ENCODE measurements around the gene TRABD2B.

TRABD2B gene

DNA sequence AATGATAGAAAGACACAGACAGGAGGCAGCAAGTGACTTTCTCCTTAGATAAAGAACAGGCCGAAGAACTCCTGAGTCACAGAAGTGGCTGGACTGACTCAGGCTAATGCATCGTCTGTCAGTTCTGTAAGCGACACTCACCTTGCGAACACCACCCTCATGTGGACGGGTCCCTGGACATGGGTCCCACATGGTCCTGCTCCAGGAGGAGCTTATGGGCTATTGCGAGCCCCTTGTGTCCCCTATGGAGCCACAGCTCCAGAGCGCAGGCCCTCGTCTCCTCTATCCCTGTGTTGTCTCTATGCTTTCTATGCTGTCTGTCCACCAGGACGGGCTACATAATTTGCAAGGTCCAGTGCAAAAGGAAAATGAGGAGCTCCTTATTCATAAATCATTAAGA lies 85.8 kb downstream of the TRABD2B start:
- no peak for DNase-seq (ENCODE audit: low read depth in 2 of 2)

DNA sequence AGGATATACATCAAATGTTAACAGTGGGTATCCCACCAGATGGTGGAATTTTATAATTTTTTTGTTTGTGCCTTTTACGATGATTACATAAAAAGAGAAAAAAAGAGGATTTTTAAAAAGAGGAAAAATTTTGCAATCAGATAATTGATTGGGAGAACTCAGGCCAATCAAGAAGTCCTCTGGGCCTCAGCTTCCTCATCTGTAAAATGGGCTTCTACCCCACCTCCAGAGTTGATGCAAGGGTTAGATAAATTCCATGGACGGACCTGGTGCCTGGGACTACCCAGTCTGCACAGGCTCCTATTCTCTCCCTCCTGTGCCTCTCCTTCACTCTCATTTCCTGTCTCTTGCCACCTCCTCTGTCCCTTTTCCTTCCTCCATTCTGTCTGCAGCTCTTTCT lies 88.9 kb downstream of the TRABD2B start:
- no peak for DNase-seq (ENCODE audit: low read depth in 2 of 2)

GRCh38 chr1:47907177-47907528 lies 90.0 kb downstream of the TRABD2B start:
- DNase-seq (ENCODE audit: low read depth in 2 of 2) = no peak

- no peak for DNase-seq (ENCODE audit: low read depth in 2 of 2)
These were observed 90.5 kb downstream of the TRABD2B start for GRCh38 chr1:47906527-47907176.

DNA sequence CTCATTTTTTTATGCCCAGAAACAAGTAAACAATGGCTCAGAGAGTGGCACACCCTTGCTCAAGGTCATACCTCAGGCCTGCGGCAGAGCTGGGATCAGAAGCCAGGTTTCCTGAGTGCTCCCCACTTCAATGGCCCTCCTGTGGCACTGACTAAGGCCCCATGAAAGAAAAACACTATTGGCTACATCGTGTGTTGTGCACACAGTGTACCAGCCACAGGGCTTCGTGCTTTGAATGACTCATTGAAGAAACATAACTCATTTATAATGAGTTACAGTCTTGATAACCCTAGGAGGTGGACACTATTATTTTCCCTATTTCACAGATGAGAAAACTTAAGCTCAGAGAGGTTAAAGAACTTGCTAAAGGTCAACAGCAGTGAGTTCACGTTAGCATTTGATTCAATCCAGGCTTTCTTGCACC lies 91.2 kb downstream of the TRABD2B start:
- DNase-seq (ENCODE audit: low read depth in 2 of 2) = no peak

- no peak for DNase-seq (ENCODE audit: low read depth in 2 of 2)
These were observed 93.5 kb downstream of the TRABD2B start for GRCh38 chr1:47903723-47904122.

- no peak for DNase-seq (ENCODE audit: low read depth in 2 of 2)
These were observed 96.1 kb downstream of the TRABD2B start for GRCh38 chr1:47901001-47901575.

DNA sequence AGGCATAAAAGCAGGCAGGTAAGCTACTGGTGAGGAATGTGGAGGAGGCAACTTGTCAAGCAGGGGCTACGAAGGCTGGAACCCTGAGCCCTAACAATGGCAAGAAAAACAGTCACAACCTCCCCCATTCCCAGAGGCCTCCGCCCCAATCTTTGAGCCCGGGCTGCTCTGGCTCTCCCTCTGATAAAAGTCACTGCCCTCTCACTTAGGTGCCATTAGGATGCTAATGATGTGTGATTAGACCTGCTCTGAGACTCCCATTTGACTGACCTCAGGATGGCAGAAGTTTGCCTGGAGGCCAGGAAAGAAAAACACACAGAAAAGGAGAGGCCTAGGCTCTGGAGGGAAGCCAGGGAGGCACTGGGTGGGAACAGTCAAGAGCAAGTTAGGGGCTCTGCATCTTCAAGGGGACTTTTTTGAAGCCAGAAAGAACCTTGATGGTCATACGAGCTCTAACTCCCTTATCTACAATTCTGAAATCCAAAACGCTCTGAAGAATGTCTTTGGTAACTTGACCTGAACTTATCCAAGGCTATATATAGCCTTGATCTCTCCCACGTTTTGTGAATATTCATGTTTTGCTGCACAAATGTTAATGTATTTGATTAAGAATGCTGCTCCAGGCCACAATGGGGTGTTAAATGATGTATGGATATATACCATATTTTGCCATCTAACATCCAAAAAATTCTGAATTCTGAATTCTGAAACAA lies 98.9 kb downstream of the TRABD2B start:
- DNase-seq (ENCODE audit: low read depth in 2 of 2) = no peak

GRCh38 chr1:47895279-47896125 lies 101.7 kb downstream of the TRABD2B start:
- no peak for DNase-seq (ENCODE audit: low read depth in 2 of 2)

DNA sequence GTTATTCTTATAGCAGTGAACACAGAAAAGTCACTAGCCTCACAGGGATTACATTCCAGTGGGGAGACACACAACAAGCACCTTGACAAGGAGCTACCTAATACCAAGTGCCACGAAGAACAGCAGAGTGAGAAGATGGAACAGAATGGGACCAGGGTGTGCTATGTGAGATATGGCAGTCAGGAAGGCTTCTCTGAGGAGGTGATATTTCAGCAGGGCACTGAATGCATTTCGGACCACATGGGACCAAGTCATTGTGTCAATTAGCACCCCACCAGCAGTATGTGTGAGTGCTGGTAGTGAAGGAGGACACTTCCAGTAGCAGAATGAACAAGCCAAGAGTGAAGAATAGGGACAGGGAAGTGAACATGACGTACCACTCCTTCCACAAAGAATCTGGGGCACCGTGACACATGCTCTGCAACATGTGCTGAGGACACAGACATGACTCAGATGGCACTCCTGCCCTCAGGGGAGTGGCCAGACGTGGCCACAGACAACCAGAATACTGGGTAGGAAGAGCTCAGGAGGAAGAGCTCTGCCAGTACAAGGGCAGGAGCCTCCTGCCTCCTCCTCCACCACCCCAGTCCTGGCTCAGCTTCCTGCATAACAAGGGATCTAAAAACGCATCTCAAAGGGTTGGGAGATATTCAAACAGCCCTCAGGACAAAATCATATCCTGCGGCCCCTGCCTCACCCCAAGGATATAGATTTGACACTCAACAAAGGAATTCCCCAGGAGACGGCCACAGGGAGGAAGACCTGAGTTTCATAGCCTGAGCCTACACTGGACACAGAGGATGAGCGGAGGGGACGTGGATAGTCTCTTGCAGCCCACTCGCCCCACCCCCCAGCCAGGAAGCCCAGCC lies 102.5 kb downstream of the TRABD2B start:
- DNase-seq (ENCODE audit: low read depth in 2 of 2) = no peak

- no peak for DNase-seq (ENCODE audit: low read depth in 2 of 2)
These were observed 103.8 kb downstream of the TRABD2B start for GRCh38 chr1:47893412-47893811.

GRCh38 chr1:47890779-47891178 lies 106.4 kb downstream of the TRABD2B start:
- DNase-seq (ENCODE audit: low read depth in 2 of 2) = no peak

DNA sequence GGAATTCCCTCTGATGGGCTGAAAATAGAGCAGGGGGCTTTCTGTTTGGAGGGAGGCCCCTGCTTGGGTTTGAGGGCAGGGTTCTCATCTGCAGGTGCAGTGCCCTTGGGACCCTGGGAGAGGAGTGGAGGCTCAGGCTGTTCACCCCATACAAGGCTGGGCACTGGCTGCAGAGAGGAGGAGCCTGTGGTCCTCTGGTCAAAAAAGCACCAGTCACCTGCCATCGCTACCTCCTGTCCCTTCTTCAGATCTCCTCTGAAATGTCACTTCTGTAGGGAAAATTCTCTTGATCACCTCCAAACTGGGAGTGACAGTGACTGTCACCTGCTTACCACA lies 108.9 kb downstream of the TRABD2B start:
- no peak for DNase-seq (ENCODE audit: low read depth in 2 of 2)

GRCh38 chr1:47887475-47888293 lies 109.5 kb downstream of the TRABD2B start:
- no peak for DNase-seq (ENCODE audit: low read depth in 2 of 2)

- DNase-seq (ENCODE audit: low read depth in 2 of 2) = no peak
These were observed 110.1 kb downstream of the TRABD2B start for GRCh38 chr1:47887060-47887459.

- no peak for DNase-seq (ENCODE audit: low read depth in 2 of 2)
These were observed 111.0 kb downstream of the TRABD2B start for GRCh38 chr1:47886141-47886540.

GRCh38 chr1:47885062-47885830 lies 111.9 kb downstream of the TRABD2B start:
- no peak for DNase-seq (ENCODE audit: low read depth in 2 of 2)

DNA sequence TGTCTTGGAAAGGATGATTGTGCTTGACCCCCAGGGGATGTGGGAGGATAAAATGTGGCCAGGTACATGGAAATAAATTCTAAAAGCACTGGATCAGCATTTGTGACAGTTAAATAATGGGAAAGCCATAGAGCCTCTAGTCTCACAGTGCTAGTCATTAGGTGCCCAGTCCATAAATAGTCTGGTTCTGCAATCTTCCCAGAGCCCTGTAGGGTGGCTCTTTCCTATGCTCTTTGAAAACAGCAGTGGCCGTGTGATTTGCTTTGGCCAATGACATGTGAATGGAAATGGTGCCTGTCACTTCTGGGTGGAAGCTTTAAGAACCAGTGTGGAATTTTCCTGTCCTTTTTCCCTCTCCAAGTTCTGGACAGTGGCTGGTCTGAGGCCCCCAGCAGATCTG lies 113.2 kb downstream of the TRABD2B start:
- DNase-seq (ENCODE audit: low read depth in 2 of 2) = no peak

- DNase-seq (ENCODE audit: low read depth in 2 of 2) = no peak
These were observed 115.4 kb downstream of the TRABD2B start for GRCh38 chr1:47881505-47882442.

Data from stimulated activated CD4-positive, alpha-beta T cell treated with anti-CD3 and anti-CD28 coated beads, Interleukin-4, amount 100 ng/mL, for 48 hours (primary cell).